ENCODE data around the gene FAM184A. TPM values are rescaled to one million over a fixed set of nuclear protein-coding genes. Genes with fewer than 3 reads are reported as not detected.

Gene FAM184A
- total RNA-seq, 6 donors from 2014 or later: 8.4 to 75.4 (median 39.5) TPM

GRCh38 chr6:118980063-118980462, 98.4 kb downstream of the FAM184A start:
- no peak overlapping the region for H3K27ac ChIP-seq
- no peaks in the 10 kb centered on the region for H3K9me3 ChIP-seq
- TF ChIP-seq CTCF (IDR thresholded peaks at IDR 0.05): no peak
- TF ChIP-seq POLR2A (IDR thresholded peaks at IDR 0.05): no peak
- TF ChIP-seq EP300 (IDR thresholded peaks at IDR 0.05): no peak
- TF ChIP-seq POLR2AphosphoS5 (IDR thresholded peaks at IDR 0.05): no peak
- H3K36me3 ChIP-seq: peaks cover 0 to 2% (median 0%) of the 10 kb centered on the region in 4 donors
- WGBS, 2 donors: 71 to 80% methylated on average over 5 of the region's 5 CpGs
- no peak overlapping the region for H3K4me3 ChIP-seq
- peak in 1 of 2 donors; percentile 69 for DNase-seq
- H3K27me3 ChIP-seq: no peaks in the 10 kb centered on the region
- no peak for ATAC-seq (ENCODE audit: low FRiP score in 2 of 2)
- H3K4me1 ChIP-seq: no peaks in the 10 kb centered on the region

GRCh38 chr6:118974790-118975189, 103.7 kb downstream of the FAM184A start:
- H3K27me3 ChIP-seq: no peaks in the 10 kb centered on the region
- H3K36me3 ChIP-seq: peaks cover 0 to 2% (median 0%) of the 10 kb centered on the region in 4 donors
- WGBS, 2 donors: 68 to 86% methylated on average over 1 of the region's 1 CpG
- TF ChIP-seq EP300 (IDR thresholded peaks at IDR 0.05) (no peak), POLR2A (IDR thresholded peaks at IDR 0.05) (no peak), POLR2AphosphoS5 (IDR thresholded peaks at IDR 0.05) (no peak)
- H3K4me3 ChIP-seq: no peak overlapping the region
- ATAC-seq (ENCODE audit: low FRiP score in 2 of 2) (no peak), DNase-seq (no peak)
- H3K4me1 ChIP-seq: no peaks in the 10 kb centered on the region
- H3K9me3 ChIP-seq: no peaks in the 10 kb centered on the region
- no peak overlapping the region for H3K27ac ChIP-seq

GRCh38 chr6:118971682-118972081, 106.8 kb downstream of the FAM184A start:
- no peaks in the 10 kb centered on the region for H3K4me1 ChIP-seq
- H3K9me3 ChIP-seq: no peaks in the 10 kb centered on the region
- no peak overlapping the region for H3K27ac ChIP-seq
- TF ChIP-seq POLR2AphosphoS5 (IDR thresholded peaks at IDR 0.05): no peak
- no peak for TF ChIP-seq EP300 (IDR thresholded peaks at IDR 0.05)
- no peak for TF ChIP-seq CTCF (IDR thresholded peaks at IDR 0.05)
- DNase-seq (no peak), ATAC-seq (ENCODE audit: low FRiP score in 2 of 2) (no peak)
- H3K4me3 ChIP-seq: no peak overlapping the region
- 96 to 100% methylated on average over 1 of the region's 1 CpG for WGBS, 2 donors
- no peaks in the 10 kb centered on the region for H3K36me3 ChIP-seq
- no peaks in the 10 kb centered on the region for H3K27me3 ChIP-seq

GRCh38 chr6:118970866-118971265, 107.6 kb downstream of the FAM184A start:
- ATAC-seq (ENCODE audit: low FRiP score in 2 of 2) (no peak), DNase-seq (no peak)
- TF ChIP-seq EP300 (IDR thresholded peaks at IDR 0.05): no peak
- no peak for TF ChIP-seq POLR2A (IDR thresholded peaks at IDR 0.05)
- no peak for TF ChIP-seq POLR2AphosphoS5 (IDR thresholded peaks at IDR 0.05)
- no peak for TF ChIP-seq CTCF (IDR thresholded peaks at IDR 0.05)
- H3K27me3 ChIP-seq: no peaks in the 10 kb centered on the region
- 97% methylated on average over 3 of the region's 3 CpGs for WGBS, 2 donors
- no peak overlapping the region for H3K4me3 ChIP-seq
- no peak overlapping the region for H3K27ac ChIP-seq
- H3K36me3 ChIP-seq: no peaks in the 10 kb centered on the region
- H3K9me3 ChIP-seq: no peaks in the 10 kb centered on the region
- H3K4me1 ChIP-seq: no peaks in the 10 kb centered on the region

GRCh38 chr6:118968416-118968815, 110.0 kb downstream of the FAM184A start:
- 31 to 44% methylated on average over 2 of the region's 2 CpGs for WGBS, 2 donors

More at GRCh38 chr6:118968416-118968815, 110.0 kb downstream of the FAM184A start:
- Histone ChIP-seq H3K9me3 (no peaks in the 10 kb centered on the region), H3K36me3 (no peaks in the 10 kb centered on the region), H3K4me3 (no peak overlapping the region), H3K4me1 (no peaks in the 10 kb centered on the region), H3K27me3 (no peaks in the 10 kb centered on the region), H3K27ac (no peak overlapping the region)
- ATAC-seq (ENCODE audit: low FRiP score in 2 of 2): no peak
- DNase-seq: no peak
- TF ChIP-seq POLR2A (IDR thresholded peaks at IDR 0.05) (no peak), CTCF (IDR thresholded peaks at IDR 0.05) (peak in 4 of 6 experiments; percentile 9 to 38 (median 12))
